Astrocyte of the spinal cord (primary cell): Measurements from ENCODE around the gene ANKMY2.
A peak's percentile ranks its signal among the peaks of the same experiment; 100 is the strongest.

Source experiments
- DNase-seq: peaks from one replicate; pipeline ENCODE4 v3.0.0; 2011; ENCODE audit warnings: low read depth, low spot score
- H3K4me3 ChIP-seq: 2 replicates; pipeline ENCODE4 v1.5.1; 2011; ENCODE audit warnings: low read depth, mild to moderate bottlenecking, low read length, moderate library complexity
- in situ Hi-C: cut with HindIII; loops from 2 replicates; pipeline ENCODE4 v1.10.0; 2017; ENCODE audit warnings: low sequenced_read_pairs
- TF ChIP-seq, protein P1 (sequence below): IDR thresholded peaks from 2 replicates; pipeline ENCODE4 v1.5.1; 2012; ENCODE audit warnings: low read depth, mild to moderate bottlenecking, low read length, inconsistent platforms

ANKMY2 gene

DNA sequence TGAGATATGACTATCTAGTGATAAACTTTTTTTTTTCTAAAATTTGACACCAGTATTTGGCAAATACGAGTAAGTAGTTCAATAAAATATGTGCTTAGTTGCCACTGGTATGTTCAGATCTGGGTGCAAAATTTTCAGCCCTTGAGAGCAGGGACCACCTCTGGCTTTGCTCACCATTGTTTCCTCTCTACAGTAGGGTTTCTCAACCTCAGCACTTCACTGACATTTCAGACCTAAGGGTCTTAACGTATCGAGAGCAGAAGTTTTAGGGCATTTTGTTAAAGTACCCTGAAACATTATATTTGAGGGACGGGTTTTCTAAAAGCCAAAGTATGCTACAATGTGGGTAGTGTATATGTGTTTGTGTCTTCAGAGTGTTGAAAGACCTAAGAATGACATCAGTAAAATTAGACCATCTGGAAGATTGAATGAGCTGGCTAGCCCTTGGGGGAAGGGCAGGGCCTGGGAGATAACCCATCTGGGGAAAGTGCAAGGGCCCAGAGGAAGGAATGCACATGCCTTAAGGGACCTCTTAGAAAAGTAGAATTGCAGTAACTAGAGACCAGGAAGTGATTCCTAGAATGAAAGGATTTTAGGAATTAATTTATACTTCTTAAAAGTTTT is 12.2 kb upstream of the ANKMY2 start:
- H3K4me3 ChIP-seq, result no peak overlapping the region
- in situ Hi-C loops, result no loop called here
- peak; percentile 35 for DNase-seq
- TF ChIP-seq, protein P1, sequence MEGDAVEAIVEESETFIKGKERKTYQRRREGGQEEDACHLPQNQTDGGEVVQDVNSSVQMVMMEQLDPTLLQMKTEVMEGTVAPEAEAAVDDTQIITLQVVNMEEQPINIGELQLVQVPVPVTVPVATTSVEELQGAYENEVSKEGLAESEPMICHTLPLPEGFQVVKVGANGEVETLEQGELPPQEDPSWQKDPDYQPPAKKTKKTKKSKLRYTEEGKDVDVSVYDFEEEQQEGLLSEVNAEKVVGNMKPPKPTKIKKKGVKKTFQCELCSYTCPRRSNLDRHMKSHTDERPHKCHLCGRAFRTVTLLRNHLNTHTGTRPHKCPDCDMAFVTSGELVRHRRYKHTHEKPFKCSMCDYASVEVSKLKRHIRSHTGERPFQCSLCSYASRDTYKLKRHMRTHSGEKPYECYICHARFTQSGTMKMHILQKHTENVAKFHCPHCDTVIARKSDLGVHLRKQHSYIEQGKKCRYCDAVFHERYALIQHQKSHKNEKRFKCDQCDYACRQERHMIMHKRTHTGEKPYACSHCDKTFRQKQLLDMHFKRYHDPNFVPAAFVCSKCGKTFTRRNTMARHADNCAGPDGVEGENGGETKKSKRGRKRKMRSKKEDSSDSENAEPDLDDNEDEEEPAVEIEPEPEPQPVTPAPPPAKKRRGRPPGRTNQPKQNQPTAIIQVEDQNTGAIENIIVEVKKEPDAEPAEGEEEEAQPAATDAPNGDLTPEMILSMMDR, result no peak

DNA sequence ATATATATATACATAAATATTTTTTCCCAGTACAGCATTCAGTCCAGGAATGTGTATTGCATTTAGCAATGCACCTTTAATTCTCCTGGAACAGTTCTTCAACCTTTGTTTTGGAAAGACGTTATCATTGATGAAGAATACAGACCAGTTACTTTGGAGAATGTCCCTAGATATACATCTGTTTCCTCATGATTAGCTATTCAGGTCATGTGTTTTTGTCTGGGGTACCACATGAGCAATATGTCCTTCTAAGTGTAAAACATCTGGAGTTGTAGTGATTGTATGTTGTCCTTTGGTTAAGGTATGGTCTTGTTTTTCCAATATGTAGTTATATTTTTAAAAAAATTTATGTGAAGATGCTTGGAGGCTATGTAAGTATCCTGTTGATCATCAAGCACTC is 10.6 kb upstream of the ANKMY2 start:
- no peak overlapping the region for H3K4me3 ChIP-seq

DNA sequence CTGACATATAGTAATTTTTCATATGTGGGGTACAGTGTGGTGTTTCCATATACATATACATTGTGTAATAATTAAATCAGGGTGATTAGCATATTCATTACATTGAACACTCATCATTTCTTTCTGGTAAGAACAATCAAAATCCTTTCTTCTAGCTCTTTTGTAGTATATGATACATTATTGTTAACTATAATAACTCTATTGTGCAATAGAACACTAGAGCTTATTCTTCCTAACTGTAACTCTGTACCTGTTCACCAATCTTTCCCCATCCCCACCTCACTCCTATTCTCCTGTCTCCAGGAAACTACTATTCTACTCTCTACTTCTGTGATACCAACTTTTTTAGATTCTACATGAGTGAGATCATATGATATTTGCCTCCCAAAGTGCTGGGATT is 9.8 kb upstream of the ANKMY2 start:
- in situ Hi-C loops, result no loop called here
- no peak overlapping the region for H3K4me3 ChIP-seq
- TF ChIP-seq, protein P1, result no peak
- DNase-seq, result no peak

More for the DNA sequence above, 10.6 kb upstream of the ANKMY2 start:
- no peak for DNase-seq
- in situ Hi-C loops, result no loop called here
- TF ChIP-seq, protein P1, result no peak

DNA sequence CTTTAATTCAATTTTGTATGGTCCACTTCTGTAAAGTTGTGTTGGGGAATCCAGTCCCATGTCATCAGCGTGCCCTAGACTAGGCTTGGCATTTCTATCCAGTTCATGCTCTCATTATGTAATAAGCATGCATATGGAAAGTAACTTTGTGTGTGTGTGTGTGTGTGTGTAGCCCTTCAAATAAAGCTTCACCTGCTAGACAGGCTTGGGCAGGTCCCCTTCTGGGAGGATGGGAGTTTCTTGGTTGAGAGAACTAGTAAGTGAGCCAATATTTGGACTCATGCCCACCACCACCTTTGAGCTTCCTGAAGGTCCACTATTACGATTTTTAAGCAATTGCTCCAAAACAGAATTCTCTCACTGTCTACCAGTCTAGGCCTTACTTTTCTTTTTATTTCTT is 7.3 kb upstream of the ANKMY2 start:
- H3K4me3 ChIP-seq, result no peak overlapping the region
- in situ Hi-C loops, result no loop called here
- no peak for DNase-seq
- TF ChIP-seq, protein P1, result no peak

DNA sequence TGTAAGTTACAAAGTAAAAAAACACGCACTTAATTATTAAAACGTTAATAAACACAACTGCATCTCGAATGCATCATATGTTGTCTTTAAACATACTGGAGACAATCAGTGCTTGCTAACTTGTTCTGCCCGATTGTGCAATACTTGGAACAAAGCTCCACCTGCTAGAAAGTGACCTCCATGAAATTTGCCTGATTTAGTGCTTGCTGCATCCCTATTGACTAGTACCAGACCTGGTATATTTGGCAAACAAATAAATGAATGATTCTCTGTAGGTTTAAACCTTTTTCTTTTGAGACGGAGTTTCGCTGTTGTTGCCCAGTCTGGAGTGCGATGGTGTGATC is 6.7 kb upstream of the ANKMY2 start:
- no peak for DNase-seq
- TF ChIP-seq, protein P1, result no peak
- no peak overlapping the region for H3K4me3 ChIP-seq
- in situ Hi-C loops, result no loop called here

DNA sequence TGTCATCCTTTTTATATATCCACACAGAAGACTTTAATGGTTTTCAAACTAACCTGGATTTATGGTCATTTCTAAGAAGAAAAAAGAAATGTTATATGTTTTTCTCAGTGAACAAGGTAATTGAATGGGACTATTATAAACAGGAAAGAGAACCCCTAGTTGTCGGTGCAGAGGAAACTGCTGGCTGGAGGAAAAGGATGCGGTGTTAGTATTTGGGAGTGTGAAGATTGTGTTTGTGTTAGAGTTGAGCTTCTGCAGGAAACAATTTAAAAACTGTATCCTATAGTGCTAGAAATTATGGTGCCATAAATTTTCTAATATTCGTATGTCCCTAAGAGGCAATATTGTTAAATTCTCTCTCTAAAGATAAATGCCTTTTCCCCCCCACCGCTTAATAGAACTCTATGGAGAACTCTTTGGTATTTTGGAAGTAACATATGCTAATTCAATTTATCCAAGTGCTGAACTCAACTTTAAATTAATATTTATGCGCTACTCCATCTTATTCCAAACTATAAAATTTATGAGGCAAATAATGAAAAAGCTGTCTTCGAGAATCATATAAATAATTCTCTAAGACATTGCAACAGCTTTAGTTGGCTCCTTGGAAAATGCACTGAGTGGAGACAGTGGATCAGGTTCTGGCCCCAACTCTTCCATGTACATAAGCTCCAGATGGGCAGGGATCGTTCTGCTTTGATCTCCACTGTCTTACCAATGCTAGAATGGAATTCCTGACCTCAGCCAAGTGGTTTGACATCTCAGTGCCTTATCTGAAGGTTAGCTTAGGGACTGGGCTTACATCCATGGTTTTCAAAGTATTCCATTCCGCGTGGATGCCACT is 6.1 kb upstream of the ANKMY2 start:
- no peak for DNase-seq
- TF ChIP-seq, protein P1, result no peak
- in situ Hi-C loops, result no loop called here
- no peak overlapping the region for H3K4me3 ChIP-seq
